HUDEP-2 (cell line): ENCODE measurements around the gene C1orf116.

ENCODE experiments used
- DNase-seq, 76 experiments: peaks; one replicate each; lab custom pipeline; 2025; ENCODE audit not compliant: unreplicated experiment in 76 of 76; lab: John Stamatoyannopoulos, UW

C1orf116 gene

DNA sequence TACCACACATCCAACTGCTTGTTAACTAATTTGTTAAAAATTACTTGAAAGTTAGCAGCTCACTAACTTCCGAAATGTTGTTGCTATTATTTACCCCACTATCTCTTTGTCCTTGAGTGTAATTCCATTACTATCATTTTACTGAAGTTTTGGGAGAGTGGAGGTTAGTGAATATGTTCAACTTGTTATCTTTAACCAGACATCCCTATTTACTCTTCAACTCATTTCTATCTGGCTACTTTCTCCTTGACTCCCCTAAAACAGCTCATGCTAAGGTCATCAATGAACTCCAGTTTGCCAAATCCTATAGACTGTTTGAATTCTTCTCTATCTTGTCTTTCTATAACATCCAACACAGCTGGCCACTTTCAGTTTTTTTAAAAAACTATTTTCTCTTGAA, 4.3 kb upstream of the C1orf116 start:
- no peak for DNase-seq

DNA sequence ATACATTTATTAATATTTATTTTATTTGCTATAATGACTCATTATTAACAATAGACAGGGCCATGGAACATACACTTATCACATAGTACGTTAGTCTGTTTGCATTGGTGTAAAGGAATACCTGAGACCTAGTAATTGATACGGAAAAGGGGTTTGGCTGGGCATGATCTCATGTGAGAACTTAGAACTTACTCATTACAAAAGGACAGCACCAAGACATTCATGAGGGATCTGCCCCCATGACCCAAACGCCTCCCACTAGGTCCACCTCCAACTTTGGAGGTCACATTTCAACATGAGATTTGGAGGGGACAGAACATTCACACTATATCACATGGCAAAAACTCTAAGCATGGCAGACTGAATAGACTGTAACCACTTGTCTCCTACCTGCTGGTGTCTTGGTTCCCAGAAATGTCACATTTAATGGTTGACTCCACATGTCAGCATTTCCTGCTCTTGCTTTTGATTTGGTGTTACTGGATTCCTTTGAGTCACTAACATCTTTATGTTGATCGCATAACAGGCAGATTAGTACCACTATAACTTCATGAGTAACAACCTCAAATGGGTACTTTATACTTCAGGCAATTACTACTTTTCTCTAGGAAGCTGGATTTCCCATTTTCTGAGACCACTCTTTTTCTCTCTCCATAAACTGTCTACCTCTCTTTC, 3.5 kb upstream of the C1orf116 start:
- no peak for DNase-seq

DNA sequence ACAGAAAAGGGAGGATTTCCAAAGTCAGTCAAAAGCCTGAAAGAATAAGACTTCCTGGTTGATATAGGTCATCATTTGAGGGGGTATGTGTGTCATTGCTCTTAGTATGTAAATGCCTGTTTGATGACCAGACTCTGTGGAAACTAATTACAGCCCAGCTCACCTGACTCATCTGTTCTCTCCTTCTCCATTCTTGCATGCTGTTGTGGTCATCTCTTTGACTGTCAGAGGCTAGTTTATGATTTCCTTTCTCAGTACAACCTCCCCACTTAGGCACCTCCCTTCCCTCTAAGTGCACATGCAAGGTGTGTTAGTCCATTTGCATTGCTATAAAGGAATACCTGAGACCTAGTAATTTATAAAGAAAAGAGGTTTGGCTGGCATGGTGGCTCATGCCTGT, 2.4 kb upstream of the C1orf116 start:
- DNase-seq, result no peak

DNA sequence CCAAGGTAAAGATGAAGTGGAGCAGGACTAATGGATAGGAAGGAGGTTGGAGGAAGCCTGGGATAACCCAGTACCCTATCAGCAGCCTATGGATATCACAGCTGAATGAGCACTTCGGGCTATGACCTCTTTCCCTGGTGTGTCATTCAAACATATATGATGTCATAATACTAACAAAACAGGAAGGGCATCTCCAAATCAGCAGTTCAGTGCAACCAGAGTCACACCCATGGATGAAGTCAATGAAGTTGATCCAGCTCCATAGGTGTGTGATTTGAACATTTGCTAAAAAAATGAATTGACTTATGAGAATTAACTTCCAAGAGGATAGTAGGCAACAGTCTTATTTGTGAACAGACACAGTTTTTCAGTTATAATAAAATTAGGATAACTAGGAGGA, 1.7 kb upstream of the C1orf116 start:
- DNase-seq, result no peak

DNA sequence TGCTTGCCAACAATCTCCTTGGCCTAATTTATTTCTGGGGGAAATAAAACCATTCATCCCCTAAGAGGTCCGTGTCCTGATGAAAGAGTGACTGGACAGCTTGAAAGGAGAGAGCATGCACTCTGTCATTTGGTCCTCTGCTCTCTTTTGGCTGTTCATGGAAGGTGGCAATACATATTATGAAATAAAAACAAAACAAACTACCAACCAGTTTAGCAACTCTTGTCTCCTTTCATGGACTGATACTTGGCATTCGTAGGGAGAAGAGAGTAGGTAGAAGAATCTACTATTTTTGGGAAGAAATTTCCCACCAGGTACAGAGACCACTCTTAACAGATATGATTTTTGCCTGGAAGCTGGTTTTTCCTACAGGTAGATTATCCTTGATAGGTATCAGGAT, 746 bp upstream of the C1orf116 start:
- no peak for DNase-seq

DNA sequence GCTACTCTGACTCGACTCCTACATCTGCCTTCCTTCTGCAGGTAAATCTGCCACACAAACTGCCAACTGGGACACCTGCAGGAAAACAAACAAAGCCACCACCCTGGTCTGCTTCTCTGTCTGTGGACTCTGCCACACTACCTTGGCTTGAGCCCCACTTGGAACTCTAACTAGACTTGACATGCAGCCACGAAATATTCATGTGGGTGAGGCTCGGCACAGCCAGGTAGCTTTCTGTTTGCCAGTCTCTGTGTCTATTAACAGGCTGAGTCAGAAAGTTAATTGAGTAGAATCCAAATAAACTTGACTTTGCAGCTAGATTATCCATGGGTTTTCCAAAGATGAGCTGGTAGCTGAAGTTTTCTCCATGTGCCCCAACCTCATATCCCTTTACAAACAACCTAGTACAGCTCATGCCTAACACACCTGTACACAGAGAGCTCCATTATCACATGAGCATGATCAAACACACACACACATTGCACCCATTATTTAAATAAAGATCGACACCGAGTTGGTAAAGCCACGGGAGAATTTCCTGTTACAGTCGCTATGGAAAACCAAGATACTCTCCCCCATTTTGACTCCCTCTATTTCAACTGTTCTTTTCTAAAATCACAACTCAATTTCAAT, 808 bp downstream of the C1orf116 start:
- no peak for DNase-seq

DNA sequence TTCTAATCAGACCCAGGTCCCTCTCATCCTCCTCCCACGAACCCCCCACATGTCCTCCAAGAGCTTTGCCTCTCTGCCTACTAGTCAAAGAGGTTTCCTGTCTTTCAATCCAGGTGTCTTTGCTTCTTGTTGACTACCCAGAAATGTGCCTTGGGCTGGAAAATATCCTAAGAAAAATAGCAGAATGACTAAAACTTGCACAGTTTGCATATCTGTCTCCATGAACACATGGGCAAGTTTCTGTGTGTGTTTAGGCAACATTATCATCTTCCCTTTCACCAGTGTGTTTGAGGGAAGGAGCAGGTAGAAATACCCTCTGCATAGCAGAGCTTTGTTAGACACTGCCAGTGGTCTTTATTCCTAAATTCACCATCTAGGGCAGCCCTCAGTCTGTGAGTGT, 1.5 kb downstream of the C1orf116 start:
- no peak for DNase-seq

DNA sequence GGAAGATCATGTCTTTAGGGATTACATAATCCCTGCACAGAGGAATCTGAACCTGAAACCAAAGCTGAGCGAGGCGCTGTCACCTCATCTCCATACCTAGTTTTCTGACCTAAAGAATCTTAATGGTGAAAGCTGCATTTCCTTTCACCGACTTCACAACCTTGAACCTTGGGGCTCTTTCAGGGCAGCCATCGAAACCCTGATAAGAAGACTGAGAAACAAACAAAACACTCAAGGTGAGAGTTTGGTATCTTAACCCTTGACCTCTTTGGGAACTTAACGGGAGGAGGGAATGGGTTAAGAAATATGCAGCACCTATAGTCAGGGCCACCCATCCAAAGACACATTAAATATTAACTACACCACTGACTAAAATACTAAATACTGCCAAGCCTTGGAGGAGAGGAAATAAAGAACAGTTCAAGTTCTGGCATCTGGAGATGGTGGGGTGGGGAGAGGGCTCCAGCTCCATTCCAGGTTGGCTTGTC, 2.0 kb downstream of the C1orf116 start:
- no peak for DNase-seq

DNA sequence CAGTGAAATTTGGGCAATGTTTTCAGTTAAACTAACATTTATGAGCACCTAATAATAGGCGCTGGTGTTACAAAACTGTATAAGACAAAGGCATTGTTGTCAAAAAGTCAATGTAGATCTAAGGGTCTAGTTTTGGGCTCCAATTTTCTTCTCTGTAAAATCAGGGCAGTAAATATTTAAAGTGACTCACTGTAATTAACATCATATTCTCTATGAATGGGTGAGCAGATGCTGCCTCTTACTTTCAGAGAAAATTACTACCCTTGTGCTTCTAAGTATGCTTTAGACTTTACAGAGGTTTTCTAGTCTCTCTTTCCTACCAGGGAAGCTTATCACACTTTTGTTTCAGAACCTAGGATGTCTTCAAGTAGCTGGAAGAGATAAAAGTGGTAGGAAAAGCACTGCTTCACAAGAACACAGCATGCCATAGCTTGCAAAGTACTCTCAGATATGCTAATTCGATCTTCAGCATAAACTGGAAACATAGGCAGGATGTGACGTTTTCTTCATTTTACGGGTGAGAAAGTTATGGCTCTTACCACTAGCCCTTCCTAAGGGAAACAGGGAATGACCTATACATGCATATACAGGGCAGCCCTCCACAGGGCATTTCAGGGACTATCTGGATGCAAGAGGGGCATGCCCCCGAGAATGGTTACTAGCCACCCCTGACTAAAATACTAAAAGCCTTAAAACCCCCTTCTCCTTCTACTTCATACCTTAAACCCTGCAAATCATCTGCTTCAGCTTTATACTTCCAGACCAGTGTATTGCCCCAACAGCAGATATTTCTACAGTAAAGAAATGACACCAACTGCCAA, 2.6 kb downstream of the C1orf116 start:
- DNase-seq, result no peak

DNA sequence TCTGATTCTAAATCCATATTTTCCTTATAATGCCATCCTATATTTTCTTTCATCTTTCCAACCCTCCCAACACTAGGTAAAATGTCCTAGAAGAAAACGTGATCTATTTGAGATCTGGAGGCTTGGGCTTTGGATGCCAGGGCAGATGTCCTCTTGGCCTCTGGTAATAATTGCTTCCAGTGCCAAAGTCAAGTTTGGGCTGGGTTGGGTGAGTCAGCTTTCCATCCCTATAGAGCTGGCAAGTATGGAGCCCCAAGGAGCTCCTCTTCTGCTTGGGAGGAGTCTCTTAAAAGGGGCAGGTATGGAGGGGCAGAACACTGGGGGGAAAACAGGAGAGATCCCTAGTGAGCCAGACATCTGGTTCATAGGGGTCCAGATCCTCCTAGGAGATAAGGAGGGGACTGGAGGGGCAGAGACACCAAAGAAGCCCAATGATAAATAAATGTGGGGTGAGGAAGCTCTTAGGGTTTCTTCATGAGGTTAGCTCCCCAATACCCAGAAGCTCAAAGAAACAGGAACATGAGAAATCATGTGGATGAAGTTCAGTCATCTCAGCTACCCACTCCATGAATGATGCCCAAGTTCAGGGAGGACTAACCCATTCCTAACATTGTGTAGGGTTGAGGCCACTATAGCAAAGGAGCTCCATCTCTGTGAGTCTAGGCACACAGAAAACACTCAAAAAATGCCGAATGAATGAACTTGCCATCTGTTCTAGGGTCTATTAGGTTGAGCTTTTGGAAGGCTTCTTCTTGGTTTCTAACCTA, 3.5 kb downstream of the C1orf116 start:
- peak in 4 of 76 experiments; percentile 16 to 25 (median 20) for DNase-seq

DNA sequence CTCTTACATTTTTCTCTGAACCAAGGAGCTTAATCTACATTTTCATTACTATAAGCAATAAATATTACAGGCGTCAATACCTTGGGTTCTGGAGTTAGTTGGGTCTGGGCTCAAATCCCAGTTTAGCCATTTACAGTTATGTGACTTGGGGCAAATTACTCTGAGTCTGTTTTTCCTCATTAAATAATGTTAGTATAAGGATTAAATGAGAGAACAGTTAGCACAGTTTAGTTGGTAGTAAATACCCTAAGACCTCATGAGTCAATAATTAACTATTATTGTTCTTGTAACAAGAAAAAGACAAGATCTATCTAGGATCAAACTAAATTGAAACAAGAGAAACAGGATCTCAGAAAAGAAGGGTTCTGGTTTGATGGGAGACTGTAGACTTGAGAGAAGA, 4.6 kb downstream of the C1orf116 start:
- no peak for DNase-seq

DNA sequence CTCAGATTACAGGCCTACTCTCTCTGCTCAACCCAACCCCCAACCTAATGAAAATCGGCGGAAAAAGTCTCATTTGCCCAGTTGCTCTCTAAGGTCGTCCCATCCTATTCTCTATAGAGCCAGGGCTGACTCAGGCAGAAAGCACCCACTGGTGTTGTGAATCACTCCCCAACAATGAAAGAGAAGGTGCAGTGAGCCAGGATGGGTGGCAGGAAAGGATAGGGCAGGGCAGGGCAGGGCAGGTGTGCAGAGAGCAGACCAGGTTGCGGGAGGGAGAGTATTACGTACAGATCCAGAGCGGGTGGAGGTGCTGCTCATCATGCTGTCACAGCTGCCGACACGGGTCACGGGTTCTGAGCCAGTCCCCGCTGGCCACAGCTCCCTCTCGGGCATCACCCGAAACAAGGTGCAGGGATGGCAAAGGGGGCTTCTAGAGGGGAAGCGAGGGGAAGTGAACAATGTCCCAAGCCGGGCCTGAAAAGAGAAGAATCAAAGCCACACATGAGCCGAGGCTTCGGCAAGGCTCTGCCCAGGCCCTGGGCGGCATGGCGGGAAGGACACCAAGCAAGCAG, 5.3 kb downstream of the C1orf116 start:
- DNase-seq, result no peak

DNA sequence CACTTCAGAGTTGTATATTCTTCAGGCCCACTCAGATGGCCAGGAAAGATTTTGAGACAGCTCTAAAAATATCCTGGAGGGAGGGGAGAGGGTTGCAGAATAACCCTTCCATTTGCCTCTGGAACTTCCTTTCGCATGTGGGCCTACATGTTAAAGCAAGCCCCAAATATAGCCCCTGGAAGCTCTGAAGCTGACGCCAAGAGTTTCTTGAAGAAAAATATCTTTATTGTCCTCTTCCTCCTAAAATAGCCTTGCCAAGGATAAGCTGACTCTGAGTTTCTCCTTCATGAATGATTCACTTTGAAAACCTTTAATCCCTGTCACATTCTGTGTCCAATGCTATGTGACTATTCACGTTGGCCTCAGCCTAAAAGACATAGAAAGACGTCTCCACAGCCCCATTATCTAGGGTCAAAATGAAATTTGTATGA, 6.4 kb downstream of the C1orf116 start:
- DNase-seq, result no peak

DNA sequence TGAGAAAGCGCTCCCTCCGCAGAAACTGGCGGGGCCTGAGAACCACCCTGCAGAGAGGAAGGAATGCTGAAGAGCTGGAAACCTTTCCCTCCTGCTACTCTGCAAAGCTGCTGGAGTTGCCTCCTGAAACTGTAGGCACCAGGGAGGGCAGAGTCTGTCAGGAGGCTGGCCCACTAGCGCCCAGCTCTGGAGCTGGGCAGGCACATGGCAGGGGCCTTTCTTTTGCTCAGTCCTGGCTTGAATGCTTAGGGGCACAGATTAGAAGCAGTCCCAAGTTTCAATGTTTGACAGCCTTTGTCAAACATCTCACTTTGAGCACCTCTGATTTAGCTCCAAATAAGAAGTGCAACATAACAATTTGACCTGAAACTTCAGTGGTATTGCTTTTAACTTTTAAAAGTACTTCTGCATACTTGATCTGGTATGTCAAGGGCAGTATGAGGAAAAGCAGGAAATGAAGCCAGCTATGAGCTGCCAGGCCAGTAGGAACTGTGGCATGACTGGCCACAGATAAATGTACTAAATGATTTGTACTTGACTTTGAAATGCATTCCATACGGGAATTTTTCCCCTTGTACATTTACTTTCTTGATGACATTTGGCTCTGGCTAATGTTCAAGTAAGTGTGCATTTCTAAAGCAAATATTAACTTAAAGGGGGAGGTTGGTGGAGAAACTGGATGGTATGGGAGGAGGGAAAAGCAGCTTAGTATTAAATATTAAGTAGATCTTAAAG, 7.2 kb downstream of the C1orf116 start:
- peak in 24 of 76 experiments; percentile 19 to 71 (median 48) for DNase-seq

DNA sequence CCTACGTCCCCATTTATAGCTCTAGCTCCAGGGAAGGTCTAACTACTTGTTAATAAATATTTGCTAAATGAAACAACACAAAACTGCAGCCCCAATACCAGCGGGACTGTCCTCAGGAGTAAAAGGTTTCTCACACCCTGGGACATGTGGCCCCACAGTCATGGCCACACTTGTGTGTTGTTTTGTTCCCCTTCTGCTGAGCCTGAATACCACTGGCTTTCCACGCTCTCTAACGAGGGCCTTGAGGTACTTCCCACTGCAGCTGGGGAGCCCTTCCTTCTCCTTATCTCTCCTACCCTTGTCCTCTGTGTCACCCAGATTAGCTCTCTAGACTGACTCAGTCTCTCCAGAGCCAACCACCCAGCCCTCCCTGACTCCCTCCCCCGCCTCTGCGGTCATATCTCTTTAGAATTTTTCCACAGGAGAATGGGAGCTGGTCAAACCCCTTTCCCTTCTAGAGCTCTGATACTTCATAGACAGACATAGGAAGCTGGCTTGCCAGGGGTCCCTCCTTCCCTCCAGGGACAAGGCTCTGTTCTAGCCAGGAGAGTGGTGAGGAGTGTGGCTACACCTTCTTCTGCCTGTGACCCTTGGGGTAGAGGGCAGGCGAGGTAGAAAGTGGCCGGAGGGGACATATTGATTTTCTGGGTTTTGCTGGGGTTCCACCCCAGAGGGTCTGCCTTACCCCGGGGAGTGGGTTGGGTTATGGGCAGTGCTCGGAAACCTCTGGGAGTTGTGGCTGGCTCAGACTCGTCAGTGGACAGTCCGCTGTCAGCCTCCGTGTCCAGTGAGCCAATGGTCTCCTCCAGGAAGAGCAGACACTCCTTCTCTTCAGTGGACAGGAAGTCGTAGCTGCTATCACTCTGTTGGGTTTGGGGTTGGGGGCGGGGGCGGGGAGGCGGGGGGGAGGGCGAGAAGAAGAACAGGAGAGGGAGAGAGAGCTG, 8.1 kb downstream of the C1orf116 start:
- peak in 75 of 76 experiments; percentile 64 to 99 (median 93) for DNase-seq

DNA sequence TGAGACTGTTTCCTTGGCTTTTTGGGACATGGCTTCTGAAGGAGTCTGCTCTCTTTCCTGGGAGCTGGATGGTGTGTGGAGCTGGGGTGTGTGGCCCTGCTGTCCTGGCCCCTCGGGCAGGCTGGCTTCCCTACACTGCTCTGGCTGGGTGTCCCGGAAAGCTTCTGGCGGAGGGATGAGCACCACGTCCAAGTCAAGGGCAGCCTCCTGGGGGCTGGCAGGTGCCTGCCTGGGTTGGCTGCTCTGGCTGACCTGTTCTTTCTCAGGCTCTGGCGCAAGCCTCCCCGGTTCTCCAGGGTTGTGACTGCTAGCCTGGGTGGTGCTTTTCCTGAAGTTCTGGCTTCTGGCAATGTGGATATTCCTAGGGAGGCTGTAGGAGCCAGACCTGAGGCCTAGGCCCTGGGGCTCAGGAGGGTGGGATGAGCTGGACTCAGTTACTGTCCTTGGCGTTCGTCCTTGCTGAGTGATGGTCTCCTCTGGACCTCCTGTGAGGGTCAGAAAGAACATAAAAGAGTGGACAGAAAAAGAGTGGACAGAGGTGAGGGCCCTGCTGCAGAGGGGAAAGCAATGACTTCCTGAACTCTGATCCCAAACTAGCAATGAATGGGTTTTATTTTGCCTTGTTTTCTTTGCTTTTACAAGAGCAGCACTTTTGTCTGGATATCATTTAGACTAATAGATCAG, 9.4 kb downstream of the C1orf116 start:
- DNase-seq, result peak in 3 of 76 experiments; percentile 18 to 55 (median 35)

DNA sequence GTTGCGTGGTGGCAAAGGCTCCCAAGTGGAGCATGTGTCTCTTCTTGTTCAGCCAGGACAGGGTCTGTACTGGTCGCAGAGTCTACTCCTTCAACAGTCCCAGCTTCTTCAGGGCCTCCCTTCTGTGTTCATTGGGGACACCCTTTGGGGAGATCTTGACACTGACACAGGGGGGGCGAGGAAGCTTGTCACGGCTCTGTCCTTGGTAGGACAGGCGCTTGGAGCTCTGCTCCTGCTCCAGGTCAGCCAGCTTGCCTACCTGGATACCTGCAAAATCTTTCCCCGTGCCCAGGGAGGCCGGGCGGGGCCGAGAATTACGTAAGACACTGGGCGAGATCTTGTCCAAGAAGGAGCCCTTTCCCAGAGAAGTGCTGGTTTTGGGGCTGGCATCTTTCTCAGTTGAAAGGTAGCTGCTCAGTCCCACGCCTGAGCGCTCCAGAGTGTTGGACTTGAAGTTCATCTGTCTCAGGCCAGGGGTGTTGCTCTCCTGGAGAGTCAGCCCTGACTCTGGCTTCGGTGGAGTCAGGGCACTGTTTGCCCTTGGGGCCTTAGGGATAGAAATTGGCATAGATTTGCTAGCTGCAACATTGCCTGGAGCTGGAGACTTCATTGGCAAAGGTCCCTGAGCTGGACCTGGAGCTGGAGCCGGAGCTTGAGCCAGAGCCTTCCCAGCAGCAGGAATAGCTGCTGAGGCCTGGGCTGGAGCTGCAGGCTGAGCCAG, 10.5 kb downstream of the C1orf116 start:
- peak in 4 of 76 experiments; percentile 33 to 43 (median 39) for DNase-seq
